ENCODE measurements around the gene TMPRSS3. TPM values are rescaled to one million over a fixed set of nuclear protein-coding genes. Genes with fewer than 3 reads are reported as not detected.

The TMPRSS3 gene
- total and polyA plus RNA-seq, 3 donors from 2014 or later: 0.40 to 0.56 TPM; not detected in 1

GRCh38 chr21:42414553-42414927 is 18.7 kb upstream of the TMPRSS3 start:
- Histone ChIP-seq H3K36me3 (ENCODE audit: low read depth, missing control alignments) (no peaks in the 10 kb centered on the region), H3K9me3 (no peaks in the 10 kb centered on the region), H3K27ac (no peak overlapping the region), H3K4me1 (peaks cover 7% of the 10 kb centered on the region), H3K4me3 (no peak overlapping the region), H3K27me3 (no peaks in the 10 kb centered on the region)
- WGBS, 2 donors: 94 to 96% methylated on average over 7 to 8 of the region's 8 CpGs
- TF ChIP-seq, protein P1, sequence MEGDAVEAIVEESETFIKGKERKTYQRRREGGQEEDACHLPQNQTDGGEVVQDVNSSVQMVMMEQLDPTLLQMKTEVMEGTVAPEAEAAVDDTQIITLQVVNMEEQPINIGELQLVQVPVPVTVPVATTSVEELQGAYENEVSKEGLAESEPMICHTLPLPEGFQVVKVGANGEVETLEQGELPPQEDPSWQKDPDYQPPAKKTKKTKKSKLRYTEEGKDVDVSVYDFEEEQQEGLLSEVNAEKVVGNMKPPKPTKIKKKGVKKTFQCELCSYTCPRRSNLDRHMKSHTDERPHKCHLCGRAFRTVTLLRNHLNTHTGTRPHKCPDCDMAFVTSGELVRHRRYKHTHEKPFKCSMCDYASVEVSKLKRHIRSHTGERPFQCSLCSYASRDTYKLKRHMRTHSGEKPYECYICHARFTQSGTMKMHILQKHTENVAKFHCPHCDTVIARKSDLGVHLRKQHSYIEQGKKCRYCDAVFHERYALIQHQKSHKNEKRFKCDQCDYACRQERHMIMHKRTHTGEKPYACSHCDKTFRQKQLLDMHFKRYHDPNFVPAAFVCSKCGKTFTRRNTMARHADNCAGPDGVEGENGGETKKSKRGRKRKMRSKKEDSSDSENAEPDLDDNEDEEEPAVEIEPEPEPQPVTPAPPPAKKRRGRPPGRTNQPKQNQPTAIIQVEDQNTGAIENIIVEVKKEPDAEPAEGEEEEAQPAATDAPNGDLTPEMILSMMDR (IDR thresholded peaks at IDR 0.05): no peak
- TF ChIP-seq POLR2A (IDR thresholded peaks at IDR 0.05): no peak
- DNase-seq: no peak
- intact Hi-C loops (cut with DNase I; ENCODE audit: low total_unique reads): no loop called here

DNA sequence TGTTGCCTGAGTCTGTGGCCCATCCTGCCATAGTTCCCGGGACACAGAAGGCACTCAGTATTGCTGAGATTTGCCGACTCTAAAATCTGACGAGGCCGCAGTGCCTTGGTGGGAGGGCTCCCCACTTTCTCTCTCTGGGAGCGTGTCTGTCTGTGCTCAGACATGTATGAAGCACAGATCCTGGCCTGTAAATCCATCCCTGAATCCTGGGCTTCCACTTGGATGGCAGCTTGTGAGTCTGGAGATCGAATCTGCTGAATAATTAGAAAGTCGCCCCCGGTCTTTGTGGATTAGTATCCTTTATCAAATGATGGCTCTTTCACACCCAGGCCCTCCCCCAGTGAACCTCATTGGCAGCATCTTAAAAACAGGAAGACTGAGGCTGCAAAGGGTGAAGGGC is 18.2 kb upstream of the TMPRSS3 start:
- 92 to 97% methylated on average over 8 of the region's 8 CpGs for WGBS, 2 donors
- intact Hi-C loops (cut with DNase I; ENCODE audit: low total_unique reads): no loop called here

DNA sequence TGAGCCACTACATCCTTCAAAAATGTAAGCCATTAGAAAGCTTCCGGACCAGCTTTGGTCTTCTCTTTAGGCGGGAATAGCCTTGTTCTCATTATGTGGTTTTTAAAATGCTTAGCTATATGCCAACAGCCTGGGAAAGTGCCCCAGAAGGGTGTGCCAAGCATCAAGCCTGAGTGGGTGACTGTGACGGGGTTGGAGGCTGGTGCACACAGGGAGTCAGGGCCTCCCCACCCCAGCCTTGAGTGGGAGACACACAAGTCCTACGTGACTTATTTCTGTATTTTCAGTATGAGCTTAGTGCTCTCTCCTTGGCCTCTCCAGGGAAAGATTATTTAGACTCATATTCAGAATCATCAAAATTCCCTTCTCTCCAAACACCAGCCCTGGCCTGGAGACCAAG is 17.6 kb upstream of the TMPRSS3 start:
- intact Hi-C loops (cut with DNase I; ENCODE audit: low total_unique reads): no loop called here
- H3K4me3 ChIP-seq: no peak overlapping the region
- H3K36me3 ChIP-seq (ENCODE audit: low read depth, missing control alignments): no peaks in the 10 kb centered on the region
- 85 to 88% methylated on average over 4 of the region's 4 CpGs for WGBS, 2 donors
- no peaks in the 10 kb centered on the region for H3K27me3 ChIP-seq
- H3K27ac ChIP-seq: no peak overlapping the region
- no peak for TF ChIP-seq POLR2A (IDR thresholded peaks at IDR 0.05)
- TF ChIP-seq, protein P1 (IDR thresholded peaks at IDR 0.05): no peak
- DNase-seq: no peak
- H3K4me1 ChIP-seq: peaks cover 7% of the 10 kb centered on the region
- H3K9me3 ChIP-seq: no peaks in the 10 kb centered on the region

More for the DNA sequence above, 18.2 kb upstream of the TMPRSS3 start:
- Histone ChIP-seq H3K27me3 (no peaks in the 10 kb centered on the region), H3K27ac (no peak overlapping the region), H3K4me3 (no peak overlapping the region), H3K4me1 (peaks cover 7% of the 10 kb centered on the region), H3K36me3 (ENCODE audit: low read depth, missing control alignments) (no peaks in the 10 kb centered on the region), H3K9me3 (no peaks in the 10 kb centered on the region)
- no peak for DNase-seq
- TF ChIP-seq, protein P1 (IDR thresholded peaks at IDR 0.05): no peak
- no peak for TF ChIP-seq POLR2A (IDR thresholded peaks at IDR 0.05)

GRCh38 chr21:42413093-42413492 is 17.2 kb upstream of the TMPRSS3 start:
- Histone ChIP-seq H3K36me3 (ENCODE audit: low read depth, missing control alignments) (no peaks in the 10 kb centered on the region), H3K9me3 (no peaks in the 10 kb centered on the region), H3K27me3 (no peaks in the 10 kb centered on the region), H3K4me3 (no peak overlapping the region), H3K4me1 (peaks cover 7% of the 10 kb centered on the region), H3K27ac (no peak overlapping the region)
- WGBS, 2 donors: 90 to 93% methylated on average over 9 to 14 of the region's 14 CpGs
- DNase-seq: no peak
- intact Hi-C loops (cut with DNase I; ENCODE audit: low total_unique reads): no loop called here
- TF ChIP-seq, protein P1 (IDR thresholded peaks at IDR 0.05): no peak
- TF ChIP-seq POLR2A (IDR thresholded peaks at IDR 0.05): no peak

- H3K27me3 ChIP-seq: no peaks in the 10 kb centered on the region
- intact Hi-C loops (cut with DNase I; ENCODE audit: low total_unique reads): no loop called here
- H3K27ac ChIP-seq: no peak overlapping the region
- peaks cover 7% of the 10 kb centered on the region for H3K4me1 ChIP-seq
- no peak for DNase-seq
- no peak overlapping the region for H3K4me3 ChIP-seq
- H3K9me3 ChIP-seq: no peaks in the 10 kb centered on the region
- 89% methylated on average over 5 of the region's 5 CpGs for WGBS, 2 donors
- TF ChIP-seq POLR2A (IDR thresholded peaks at IDR 0.05): no peak
- TF ChIP-seq, protein P1 (IDR thresholded peaks at IDR 0.05): no peak
- H3K36me3 ChIP-seq (ENCODE audit: low read depth, missing control alignments): no peaks in the 10 kb centered on the region
Measured at GRCh38 chr21:42412636-42412933, 16.7 kb upstream of the TMPRSS3 start.
